ENCODE measurements around the gene ETV2.

DNA sequence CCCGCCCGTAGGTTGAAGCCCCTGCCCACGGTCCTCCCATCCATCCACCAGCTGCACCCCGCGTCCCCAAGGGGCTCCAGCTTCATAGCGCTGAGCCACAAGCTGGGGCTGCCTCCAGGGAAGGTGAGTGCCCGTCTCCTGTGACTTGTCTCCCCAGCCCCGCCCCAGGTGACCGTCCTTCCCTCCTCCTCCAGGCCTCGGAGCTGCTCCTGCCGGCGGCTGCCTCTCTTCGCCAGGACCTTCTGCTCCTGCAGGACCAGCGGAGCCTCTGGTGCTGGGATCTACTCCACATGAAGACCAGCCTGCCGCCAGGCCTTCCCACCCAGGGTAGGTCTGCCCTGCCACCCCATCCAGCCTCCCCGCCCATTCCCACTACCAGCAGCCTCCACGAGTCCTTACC is 21.5 kb upstream of the ETV2 start:
- no peak for TF ChIP-seq POLR2A (IDR thresholded peaks at IDR 0.05)
- TF ChIP-seq, protein P1, sequence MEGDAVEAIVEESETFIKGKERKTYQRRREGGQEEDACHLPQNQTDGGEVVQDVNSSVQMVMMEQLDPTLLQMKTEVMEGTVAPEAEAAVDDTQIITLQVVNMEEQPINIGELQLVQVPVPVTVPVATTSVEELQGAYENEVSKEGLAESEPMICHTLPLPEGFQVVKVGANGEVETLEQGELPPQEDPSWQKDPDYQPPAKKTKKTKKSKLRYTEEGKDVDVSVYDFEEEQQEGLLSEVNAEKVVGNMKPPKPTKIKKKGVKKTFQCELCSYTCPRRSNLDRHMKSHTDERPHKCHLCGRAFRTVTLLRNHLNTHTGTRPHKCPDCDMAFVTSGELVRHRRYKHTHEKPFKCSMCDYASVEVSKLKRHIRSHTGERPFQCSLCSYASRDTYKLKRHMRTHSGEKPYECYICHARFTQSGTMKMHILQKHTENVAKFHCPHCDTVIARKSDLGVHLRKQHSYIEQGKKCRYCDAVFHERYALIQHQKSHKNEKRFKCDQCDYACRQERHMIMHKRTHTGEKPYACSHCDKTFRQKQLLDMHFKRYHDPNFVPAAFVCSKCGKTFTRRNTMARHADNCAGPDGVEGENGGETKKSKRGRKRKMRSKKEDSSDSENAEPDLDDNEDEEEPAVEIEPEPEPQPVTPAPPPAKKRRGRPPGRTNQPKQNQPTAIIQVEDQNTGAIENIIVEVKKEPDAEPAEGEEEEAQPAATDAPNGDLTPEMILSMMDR (IDR thresholded peaks at IDR 0.05), result no peak
- no peak for TF ChIP-seq EP300 (IDR thresholded peaks at IDR 0.05)

All from upper lobe of left lung (tissue), 4 donors.